Posterior vena cava (tissue), 2 donors: Measurements from ENCODE around the gene GRK2. TPM values are rescaled to one million over a fixed set of nuclear protein-coding genes. Genes with fewer than 3 reads are reported as not detected.

Experiments used
- DNase-seq: peaks from one replicate; pipeline ENCODE4 v3.0.0-alpha.2; 2020; ENCODE audit warnings: low spot score
- intact Hi-C, 2 donors: fragments of 100-400 bp; cut with DNase I; formaldehyde crosslinking; loops; one replicate each; pipeline versions ENCODE4 v1.14.1 to v1.14.2; 2022 to 2023
- total RNA-seq, 2 donors: library from RNA; stranded (reverse); fragmentation: NEBNext Ultra II Directional; extraction: Animal tissue kit (Norgen Biotek cat#: 25700); gene quantifications; one replicate each; pipeline ENCODE4 v1.2.1, GENCODE V29; 2021
- donor health status: DM: yes; HTN: yes; CAD: no.
- donor health status: DM: yes; HTN: yes; CAD: no.

Gene GRK2
- total RNA-seq, 2 donors from 2014 or later = 50.4 to 58.2 TPM

DNA sequence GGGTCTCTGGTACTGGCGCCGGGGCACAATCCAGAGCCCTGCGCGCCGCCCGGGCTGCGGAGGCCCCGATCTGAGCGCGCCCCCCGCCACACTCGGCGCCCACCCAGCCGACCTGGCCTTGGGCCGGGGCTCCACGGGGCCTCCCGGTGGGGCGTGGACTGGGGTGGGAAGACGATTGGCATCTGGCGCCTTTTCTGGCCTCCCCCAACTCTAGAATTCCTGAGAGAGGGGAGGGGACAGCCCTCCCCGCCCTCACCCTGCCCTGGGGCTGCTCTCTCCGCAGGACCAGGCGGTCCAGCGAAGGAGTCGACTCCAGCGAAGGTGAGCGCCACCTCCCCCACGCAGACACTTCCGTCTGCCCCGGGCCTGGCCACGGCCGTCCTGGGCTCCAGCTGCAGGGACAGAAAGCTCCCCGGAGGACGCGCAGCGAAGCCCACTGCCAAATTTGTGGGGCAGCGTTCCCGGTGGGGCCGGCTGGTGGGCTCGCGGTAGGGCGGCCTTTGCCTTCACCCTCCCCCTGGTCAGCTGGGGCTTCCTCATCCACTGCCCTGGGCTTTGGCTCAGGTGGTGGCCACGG, 37.6 kb downstream of the GRK2 start:
- intact Hi-C loops = no loop called here
- DNase-seq = peak; percentile 81

DNA sequence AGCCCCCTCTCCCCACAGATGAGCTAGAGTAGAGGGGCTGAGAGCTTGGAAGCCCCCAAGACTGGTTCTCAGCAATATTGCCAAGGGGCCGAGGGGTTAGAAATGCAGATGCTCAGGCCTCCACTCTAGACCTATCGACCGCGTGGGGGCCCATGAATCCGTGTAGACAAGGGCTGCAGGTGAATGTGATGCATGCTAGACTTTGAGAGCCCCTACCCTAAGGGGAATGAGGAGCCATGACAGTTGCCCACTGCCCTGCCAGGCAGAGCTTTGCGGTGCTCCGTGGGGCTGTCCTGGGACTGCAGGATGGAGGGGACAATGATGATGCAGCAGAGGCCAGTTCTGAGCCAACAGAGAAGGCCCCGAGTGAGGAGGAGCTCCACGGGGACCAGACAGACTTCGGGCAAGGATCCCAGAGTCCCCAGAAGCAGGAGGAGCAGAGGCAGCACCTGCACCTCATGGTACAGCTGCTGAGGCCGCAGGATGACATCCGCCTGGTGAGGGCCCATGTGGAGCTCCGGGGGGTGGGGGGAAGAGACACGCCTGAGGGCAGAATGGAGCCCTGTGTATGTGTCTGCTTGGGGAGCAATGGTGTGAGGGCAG, 38.3 kb downstream of the GRK2 start:
- intact Hi-C loops = no loop called here
- peak; percentile 71 for DNase-seq

DNA sequence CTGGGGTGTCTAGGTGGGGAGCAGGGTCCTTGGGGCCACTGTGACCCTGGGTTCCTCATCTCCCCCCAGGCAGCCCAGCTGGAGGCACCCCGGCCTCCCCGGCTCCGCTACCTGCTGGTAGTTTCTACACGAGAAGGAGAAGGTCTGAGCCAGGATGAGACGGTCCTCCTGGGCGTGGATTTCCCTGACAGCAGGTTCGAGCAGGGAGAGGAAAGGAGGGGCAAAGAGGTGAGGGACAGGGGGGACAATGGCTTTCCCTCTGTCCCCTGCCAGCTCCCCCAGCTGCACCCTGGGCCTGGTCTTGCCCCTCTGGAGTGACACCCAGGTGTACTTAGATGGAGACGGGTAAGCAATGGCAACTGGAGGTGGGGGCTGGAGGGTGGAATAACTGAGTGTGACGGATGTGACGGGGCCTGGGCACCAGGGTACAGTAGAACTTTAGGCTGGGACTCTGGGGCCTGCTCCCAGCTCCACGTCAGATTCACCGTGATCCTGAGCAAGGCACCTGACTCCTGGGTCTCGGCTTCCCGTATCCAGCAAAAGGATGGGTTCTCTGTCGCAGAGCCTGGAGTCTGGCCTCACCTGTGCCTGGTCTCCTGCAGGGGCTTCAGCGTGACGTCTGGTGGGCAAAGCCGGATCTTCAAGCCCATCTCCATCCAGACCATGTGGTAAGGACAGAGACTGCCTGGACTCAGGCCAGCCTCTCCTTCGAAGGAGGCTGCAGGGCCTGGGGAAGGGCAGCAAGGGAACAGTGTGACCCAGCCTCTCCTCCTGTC, 40.7 kb downstream of the GRK2 start:
- intact Hi-C loops = no loop called here

DNA sequence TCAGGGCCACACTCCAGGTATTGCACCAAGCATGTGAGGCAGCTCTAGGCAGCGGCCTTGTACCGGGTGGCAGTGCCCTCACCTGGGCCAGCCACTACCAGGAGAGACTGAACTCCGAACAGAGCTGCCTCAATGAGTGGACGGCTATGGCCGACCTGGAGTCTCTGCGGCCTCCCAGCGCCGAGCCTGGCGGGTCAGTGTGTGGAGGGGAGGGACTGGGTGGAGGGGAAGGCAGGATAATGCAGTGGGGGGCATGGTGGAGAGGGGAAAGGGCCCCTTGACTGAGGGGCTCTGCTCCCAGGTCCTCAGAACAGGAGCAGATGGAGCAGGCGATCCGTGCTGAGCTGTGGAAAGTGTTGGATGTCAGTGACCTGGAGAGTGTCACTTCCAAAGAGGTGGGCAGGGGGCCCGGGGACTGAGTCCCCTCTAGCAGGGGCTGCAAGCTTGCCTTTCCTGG, 41.3 kb downstream of the GRK2 start:
- peak; percentile 71 for DNase-seq
- intact Hi-C loops = no loop called here

More for the DNA sequence above, 40.7 kb downstream of the GRK2 start:
- peak; percentile 52 for DNase-seq

DNA sequence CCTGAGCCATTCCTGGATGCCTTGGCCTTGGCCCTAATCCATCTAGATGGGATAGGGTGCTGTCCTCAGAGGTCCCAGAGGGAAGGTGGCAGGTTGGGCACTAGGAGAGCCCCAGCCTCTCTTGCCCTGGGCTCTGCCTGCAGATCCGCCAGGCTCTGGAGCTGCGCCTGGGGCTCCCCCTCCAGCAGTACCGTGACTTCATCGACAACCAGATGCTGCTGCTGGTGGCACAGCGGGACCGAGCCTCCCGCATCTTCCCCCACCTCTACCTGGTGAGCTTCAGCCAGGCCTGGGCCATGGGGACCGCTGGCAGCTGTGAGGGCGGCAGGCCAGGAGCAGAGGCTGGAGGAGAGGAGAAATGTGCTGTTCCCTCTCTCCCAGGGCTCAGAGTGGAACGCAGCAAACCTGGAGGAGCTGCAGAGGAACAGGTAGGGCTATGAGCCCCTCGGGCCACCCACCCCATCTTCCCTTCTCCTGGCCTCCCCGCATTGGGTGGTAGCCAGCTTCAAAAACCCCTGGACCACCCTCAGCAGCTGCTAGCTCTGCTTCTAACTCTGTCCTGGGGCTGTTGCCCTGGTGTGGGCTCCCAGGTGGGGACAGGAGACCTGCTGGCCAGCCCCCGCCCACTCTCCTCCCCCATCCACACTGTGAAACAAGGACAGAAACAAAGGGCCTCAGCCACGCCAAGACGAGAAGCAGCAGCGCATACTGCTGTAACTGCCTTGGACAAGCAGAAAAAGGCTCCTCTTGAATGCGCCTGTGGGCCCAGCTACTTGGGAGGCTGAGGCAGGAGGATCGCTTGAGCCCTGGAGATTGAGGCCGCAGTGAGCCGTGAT, 42.0 kb downstream of the GRK2 start:
- peak; percentile 76 for DNase-seq
- intact Hi-C loops = no loop called here

DNA sequence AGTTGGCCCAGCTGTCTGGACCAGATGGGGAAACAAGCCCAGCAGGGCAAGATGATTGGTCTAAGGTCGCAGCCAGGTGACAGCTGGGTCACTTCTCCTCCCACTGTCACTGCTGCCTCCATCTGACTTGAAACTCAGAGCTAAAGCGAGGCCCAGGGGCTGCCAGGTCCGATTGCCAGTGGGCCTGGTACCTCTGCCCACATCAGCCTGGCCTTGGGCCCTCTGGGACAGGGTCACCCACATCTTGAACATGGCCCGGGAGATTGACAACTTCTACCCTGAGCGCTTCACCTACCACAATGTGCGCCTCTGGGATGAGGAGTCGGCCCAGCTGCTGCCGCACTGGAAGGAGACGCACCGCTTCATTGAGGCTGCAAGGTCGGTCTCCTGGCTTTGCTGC, 42.9 kb downstream of the GRK2 start:
- DNase-seq = peak; percentile 66
- intact Hi-C loops = no loop called here

DNA sequence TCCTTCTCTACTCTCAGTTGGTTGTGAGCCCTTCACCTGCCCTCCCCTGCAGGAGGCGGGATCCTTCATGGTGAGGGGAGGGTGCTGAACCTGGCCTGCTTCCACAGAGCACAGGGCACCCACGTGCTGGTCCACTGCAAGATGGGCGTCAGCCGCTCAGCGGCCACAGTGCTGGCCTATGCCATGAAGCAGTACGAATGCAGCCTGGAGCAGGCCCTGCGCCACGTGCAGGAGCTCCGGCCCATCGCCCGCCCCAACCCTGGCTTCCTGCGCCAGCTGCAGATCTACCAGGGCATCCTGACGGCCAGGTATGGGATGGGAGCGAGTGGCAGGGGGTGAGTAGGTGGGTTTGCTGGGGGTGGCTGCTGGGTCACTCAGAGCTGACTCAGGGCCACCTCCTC, 43.4 kb downstream of the GRK2 start:
- DNase-seq = peak; percentile 73
- intact Hi-C loops = no loop called here

DNA sequence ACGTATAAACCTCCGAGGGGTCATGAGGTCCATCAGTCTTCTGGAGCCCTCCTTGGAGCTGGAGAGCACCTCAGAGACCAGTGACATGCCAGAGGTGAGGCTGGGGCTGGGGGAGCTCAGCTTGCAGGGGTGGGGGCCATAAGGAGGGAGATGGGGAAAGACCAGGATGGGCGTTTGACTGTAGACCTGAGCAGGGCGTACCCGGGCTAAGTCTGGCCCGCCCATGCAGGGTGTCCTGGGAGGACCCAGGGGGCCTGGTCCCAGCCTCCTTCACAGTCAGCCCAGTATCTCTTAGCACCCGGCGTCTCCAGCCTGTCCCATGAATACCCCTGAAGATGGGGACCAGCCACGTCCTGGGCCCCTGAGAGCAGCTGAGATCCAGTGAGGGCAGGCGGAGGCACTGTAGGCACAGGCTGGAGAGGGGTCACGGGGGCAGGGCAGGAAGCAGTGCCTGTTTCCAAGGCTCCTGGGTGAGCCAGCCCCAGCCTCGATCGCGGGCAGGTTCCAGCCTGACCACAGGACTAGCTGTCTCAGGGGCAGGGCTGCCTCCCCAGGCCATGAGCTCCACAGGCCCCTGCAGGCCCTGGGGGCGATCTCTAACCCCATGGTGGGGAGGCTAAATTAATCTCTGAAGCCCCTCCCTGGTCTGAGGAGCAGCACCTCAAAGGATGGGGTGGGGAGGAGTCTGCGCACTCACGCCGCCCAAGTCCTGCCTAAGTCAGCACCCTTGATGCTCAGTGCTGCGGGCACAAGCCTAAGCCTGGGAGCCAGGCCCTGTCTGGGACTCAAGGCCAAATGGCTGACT, 44.2 kb downstream of the GRK2 start:
- peak; percentile 74 for DNase-seq
- intact Hi-C loops = no loop called here

- peak; percentile 76 for DNase-seq
- intact Hi-C loops = no loop called here
Observed at GRCh38 chr11:67311051-67311555, 44.8 kb downstream of the GRK2 start.

GRCh38 chr11:67311556-67312082, 45.3 kb downstream of the GRK2 start:
- intact Hi-C loops = no loop called here

GRCh38 chr11:67312187-67313021, 46.1 kb downstream of the GRK2 start:
- intact Hi-C loops = no loop called here
- DNase-seq = peak; percentile 81

More at GRCh38 chr11:67311556-67312082, 45.3 kb downstream of the GRK2 start:
- no peak for DNase-seq

GRCh38 chr11:67313125-67313890, 47.0 kb downstream of the GRK2 start:
- DNase-seq = peak; percentile 31
- intact Hi-C loops = no loop called here

DNA sequence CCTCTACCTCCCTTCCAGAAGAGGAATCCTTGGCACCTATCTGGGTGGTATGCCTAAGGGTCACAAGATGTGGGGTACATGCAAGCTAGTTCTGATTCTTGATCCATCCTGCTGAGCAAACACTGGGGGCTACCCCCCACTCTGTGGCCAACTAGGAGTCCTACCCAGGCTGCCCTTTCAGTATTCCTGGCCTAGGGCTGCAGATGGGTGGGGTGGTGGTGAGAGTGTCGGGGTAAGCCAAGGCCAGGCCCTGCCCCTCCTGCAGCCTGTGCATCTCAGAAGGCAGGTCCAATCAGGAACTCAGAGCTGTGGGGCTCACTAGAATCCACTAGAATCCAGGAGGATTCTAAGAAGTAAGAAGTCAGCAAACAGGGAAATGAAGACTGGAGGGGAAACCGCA, 47.9 kb downstream of the GRK2 start:
- intact Hi-C loops = no loop called here
- DNase-seq = peak; percentile 64

- peak; percentile 22 for DNase-seq
- intact Hi-C loops = loop anchor here in 1 of 2 donors (5.0 kb wide), 1 partner anchor 233 kb away; no protein-coding TSS in a partner anchor
Observed at GRCh38 chr11:67315325-67315909, 49.1 kb downstream of the GRK2 start.

- intact Hi-C loops = loop anchor here (2.0 to 5.0 kb wide), 2 partner anchors 54 to 235 kb away; no protein-coding TSS in a partner anchor
- DNase-seq = no peak
Observed at GRCh38 chr11:67316882-67317204, 50.6 kb downstream of the GRK2 start.

DNA sequence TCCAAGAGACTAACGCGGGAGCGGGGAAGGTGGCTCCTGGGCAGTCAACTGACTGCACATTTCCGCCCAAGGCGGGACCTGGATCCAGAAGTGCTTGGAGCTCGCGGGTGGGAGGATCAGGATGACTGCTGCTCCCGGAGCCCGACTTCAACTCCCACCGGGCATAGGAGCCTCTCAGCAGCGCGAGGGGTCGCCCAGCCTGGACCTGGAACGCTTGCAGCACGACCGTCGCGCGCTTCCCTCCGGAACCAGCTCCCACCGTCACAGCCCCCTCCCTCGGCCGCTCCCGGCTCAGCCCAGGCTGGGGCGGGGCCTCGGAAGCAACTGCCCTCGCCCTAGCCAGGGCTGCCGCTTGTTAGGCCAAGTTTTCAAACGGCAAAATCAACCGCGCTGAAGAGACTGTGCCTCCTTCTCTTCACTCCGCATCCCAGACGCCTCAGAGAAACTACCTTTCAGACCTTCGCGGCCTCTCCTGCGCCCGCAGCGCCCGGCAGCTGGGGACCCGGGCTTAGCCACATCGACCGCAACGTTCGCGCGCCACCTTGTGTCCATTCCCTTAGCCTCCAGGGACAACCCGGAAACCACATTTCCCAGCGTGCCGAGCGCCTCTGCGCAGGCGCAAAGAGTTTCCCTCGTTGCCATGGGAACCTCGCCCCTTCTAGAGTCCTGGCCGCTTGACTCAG, 51.1 kb downstream of the GRK2 start:
- peak; percentile 99 for DNase-seq
- intact Hi-C loops = loop anchor here (2.0 to 5.0 kb wide), 2 partner anchors 55 to 235 kb away; no protein-coding TSS in a partner anchor
